GM18511 (cell line): ENCODE measurements around the gene PAK4.
"Not testable (repeated sequence)": the region's sequence is repeated elsewhere in the genome, so short reads cannot be mapped to it uniquely, and the experiment has no call there.

Experiments used
- ATAC-seq: cut with Tn5 transposase; IDR thresholded peaks from one replicate; pipeline ENCODE4 v1.9.1; 2021; ENCODE audit warnings: mild to moderate bottlenecking, moderate library complexity; ENCODE audit not compliant: unreplicated experiment

PAK4 gene

GRCh38 chr19:39128516-39129079 is 3.0 kb downstream of the PAK4 start:
- ATAC-seq, result no peak

GRCh38 chr19:39129116-39129515 is 3.5 kb downstream of the PAK4 start:
- no peak for ATAC-seq

GRCh38 chr19:39130337-39131254 is 5.0 kb downstream of the PAK4 start:
- ATAC-seq, result no peak

GRCh38 chr19:39131255-39131755 is 5.7 kb downstream of the PAK4 start:
- no peak for ATAC-seq

GRCh38 chr19:39132344-39132969 is 6.9 kb downstream of the PAK4 start:
- ATAC-seq, result no peak

GRCh38 chr19:39133431-39134270 is 8.1 kb downstream of the PAK4 start:
- no peak for ATAC-seq

GRCh38 chr19:39135701-39136100 is 10.1 kb downstream of the PAK4 start:
- ATAC-seq, result no peak

- ATAC-seq, result no peak
These were observed 10.8 kb downstream of the PAK4 start for GRCh38 chr19:39136225-39136940.

GRCh38 chr19:39137131-39137530 is 11.5 kb downstream of the PAK4 start:
- ATAC-seq, result no peak

GRCh38 chr19:39138221-39139211 is 12.9 kb downstream of the PAK4 start:
- no peak for ATAC-seq

GRCh38 chr19:39139305-39139874 is 13.8 kb downstream of the PAK4 start:
- no peak for ATAC-seq

- ATAC-seq, result no peak
These were observed 14.4 kb downstream of the PAK4 start for GRCh38 chr19:39139971-39140453.

GRCh38 chr19:39140594-39140993 is 15.0 kb downstream of the PAK4 start:
- no peak for ATAC-seq

GRCh38 chr19:39141929-39142328 is 16.3 kb downstream of the PAK4 start:
- ATAC-seq, result no peak

- ATAC-seq, result no peak
These were observed 17.0 kb downstream of the PAK4 start for GRCh38 chr19:39142630-39143029.

GRCh38 chr19:39143757-39144289 is 18.2 kb downstream of the PAK4 start:
- ATAC-seq, result not testable (repeated sequence)

GRCh38 chr19:39144290-39145071 is 18.9 kb downstream of the PAK4 start:
- ATAC-seq, result no peak
